AG04449 (cell line): ENCODE data around the gene C11orf21.

Source experiments
- CTCF ChIA-PET: fragments of 350-600 bp; formaldehyde crosslinking; extraction: SDS; loops from one replicate; lab custom pipeline; 2021; ENCODE audit warnings: antibody characterized with exemption; lab: Yijun Ruan, JAX
- POLR2A ChIA-PET: fragments of 400-600, 350-600 bp; formaldehyde crosslinking; extraction: SDS; loops from one replicate; lab custom pipeline; 2020; ENCODE audit warnings: antibody characterized with exemption, inconsistent platforms; lab: Yijun Ruan, JAX
- DNase-seq: peaks from one replicate; pipeline ENCODE4 v3.0.0-alpha.2; 2010; ENCODE audit warnings: low read depth, low spot score
- H3K4me3 ChIP-seq: 2 replicates; pipeline ENCODE4 v1.5.1; 2011; ENCODE audit warnings: low read depth, mild to moderate bottlenecking, control low read depth, low read length
- TF ChIP-seq, protein P1 (sequence below): IDR thresholded peaks from one replicate; pipeline ENCODE4 v1.5.1; 2011; ENCODE audit warnings: mild to moderate bottlenecking, moderate library complexity, low read length, control low read depth, inconsistent platforms; ENCODE audit not compliant: insufficient read depth; ENCODE audit errors: missing control alignments

The C11orf21 gene

DNA sequence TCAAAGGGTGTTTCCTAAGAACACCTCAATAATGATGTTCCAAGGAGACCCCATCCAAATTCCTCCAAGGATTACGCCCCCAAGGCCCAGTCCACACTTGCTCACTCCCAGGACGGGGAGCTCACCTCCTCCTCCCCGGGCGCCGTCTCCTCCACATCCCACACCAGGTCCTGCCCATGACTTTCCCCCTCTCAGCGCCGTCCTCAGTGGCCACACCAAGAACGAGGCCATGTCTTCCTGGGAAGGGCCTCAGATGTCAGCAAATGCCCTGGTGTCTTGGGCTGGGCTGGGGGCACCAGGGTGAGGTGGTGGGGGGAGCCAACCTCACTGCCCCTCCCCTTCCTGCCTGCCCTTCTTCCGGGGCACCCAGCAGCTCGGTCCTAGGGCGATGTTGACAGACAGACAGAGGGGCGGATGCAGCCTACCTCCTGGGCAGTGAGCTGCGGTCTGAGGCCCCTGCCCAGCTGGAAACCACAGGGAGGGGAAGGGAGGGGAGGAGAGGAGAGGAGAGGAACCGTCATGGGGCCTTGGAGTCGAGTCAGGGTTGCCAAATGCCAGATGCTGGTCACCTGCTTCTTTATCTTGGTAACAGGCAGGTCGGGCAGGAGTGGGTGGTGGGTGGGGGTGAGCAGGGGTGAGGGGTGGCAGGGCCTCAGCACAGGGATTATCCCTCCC lies at the start of gene C11orf21, which contains the start of gene TSPAN32:
TSS of gene C11orf21 (minus strand) at position 288 of the 675 bp plus-strand sequence. CDS start at position 178, 110 bp downstream.
TSS of gene TSPAN32 (plus strand) at position 383 of the 675 bp plus-strand sequence. CDS start at position 520, 137 bp downstream.
- DNase-seq: no peak
- ChIA-PET CTCF (interaction anchor here (7.0 to 12.3 kb wide), 2 partner anchors 98 to 119 kb away, joined by 61 to 381 read pairs; partner anchors contain the start of gene TSSC4), POLR2A (no interaction called here)
- TF ChIP-seq, protein P1, sequence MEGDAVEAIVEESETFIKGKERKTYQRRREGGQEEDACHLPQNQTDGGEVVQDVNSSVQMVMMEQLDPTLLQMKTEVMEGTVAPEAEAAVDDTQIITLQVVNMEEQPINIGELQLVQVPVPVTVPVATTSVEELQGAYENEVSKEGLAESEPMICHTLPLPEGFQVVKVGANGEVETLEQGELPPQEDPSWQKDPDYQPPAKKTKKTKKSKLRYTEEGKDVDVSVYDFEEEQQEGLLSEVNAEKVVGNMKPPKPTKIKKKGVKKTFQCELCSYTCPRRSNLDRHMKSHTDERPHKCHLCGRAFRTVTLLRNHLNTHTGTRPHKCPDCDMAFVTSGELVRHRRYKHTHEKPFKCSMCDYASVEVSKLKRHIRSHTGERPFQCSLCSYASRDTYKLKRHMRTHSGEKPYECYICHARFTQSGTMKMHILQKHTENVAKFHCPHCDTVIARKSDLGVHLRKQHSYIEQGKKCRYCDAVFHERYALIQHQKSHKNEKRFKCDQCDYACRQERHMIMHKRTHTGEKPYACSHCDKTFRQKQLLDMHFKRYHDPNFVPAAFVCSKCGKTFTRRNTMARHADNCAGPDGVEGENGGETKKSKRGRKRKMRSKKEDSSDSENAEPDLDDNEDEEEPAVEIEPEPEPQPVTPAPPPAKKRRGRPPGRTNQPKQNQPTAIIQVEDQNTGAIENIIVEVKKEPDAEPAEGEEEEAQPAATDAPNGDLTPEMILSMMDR: no peak
- no peak within 1 kb of the TSS for H3K4me3 ChIP-seq

DNA sequence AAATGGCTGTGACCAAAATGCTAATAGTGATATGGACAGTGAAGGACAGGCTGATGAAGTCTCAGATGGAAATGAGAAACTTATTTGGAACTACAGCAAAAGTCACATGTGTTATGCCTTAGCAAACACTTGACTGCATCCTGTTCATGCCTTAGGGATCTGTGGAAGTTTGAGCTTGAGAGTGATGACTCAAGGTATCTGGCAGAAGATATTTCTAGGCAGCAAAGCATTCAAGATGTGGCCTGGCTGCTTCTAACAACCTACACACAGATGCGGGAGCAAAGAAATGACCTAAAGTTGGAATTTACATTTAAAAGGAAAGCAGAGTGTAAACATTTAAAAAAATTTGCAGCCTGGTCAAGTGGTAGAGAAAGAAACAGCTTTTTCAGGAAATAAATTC lies 47.3 kb upstream of the C11orf21 start:
- TF ChIP-seq, protein P1: no peak
- CTCF ChIA-PET: interaction anchor here (0.6 kb wide), 1 partner anchor 72 kb away, joined by 3 read pairs; no protein-coding TSS in a partner anchor
- POLR2A ChIA-PET: no interaction called here
- H3K4me3 ChIP-seq: no peak overlapping the region
- peak; percentile 12 for DNase-seq

DNA sequence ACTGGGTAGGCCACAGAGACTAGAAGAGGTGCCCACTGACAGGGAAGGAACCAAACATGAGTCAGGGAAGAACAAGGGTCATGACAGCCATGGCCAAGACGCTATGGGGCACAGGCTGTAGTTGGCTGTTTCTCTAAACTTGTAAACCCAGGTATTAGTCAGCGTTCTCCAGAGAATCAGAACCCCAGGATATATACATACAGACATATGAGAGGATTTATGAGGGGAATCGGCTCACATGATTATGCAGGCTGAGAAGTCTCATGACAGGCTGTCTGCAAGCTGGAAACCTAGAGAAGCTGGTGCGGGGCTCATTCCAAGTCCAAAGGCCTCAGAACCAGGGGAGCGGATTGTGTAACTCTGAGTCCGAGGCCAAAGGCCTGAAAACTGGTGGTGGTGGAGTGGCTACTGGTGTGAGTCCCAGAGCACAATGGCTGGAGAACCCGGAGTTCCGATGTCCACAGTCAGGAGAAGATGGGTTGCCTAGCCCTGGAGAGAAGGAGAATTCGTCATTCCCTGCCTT lies 45.7 kb upstream of the C11orf21 start:
- TF ChIP-seq, protein P1: no peak
- POLR2A ChIA-PET: no interaction called here
- no peak for DNase-seq
- no peak overlapping the region for H3K4me3 ChIP-seq
- CTCF ChIA-PET: no interaction called here

DNA sequence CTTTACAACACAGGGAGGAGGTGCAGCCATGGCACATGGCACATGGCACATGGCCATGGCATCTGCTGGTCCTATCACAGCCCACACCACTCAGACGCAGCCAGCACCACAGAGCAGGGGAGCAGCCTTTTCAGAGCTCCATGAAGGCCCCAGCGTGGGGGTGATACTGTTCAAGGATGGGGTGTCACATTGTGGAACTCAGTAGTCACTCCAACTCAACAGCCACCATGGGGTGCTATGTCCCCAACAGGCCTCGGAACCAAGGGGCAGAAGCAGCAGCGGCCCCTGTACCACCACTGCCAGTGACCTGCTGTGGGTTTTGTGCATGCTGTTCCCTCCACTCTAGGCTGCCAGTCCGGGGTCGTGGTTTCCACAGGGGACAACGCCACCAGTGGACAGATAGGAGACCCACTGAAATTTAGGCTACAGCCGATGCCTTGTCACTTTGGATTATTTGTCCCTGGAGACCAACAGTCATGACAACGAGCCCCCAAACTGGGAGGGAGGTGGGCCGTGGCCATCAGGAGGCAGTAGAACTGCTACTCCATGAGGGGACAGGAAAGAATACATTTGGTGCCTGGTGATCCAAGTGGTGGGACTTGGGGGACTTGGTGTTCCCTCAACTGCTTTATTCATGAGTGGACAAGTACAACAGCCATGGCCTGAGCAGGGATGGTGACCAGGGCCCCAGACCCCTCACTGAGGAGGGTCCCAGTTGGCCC lies 45.0 kb upstream of the C11orf21 start:
- DNase-seq: no peak
- TF ChIP-seq, protein P1: no peak
- ChIA-PET CTCF (no interaction called here), POLR2A (no interaction called here)
- no peak overlapping the region for H3K4me3 ChIP-seq

DNA sequence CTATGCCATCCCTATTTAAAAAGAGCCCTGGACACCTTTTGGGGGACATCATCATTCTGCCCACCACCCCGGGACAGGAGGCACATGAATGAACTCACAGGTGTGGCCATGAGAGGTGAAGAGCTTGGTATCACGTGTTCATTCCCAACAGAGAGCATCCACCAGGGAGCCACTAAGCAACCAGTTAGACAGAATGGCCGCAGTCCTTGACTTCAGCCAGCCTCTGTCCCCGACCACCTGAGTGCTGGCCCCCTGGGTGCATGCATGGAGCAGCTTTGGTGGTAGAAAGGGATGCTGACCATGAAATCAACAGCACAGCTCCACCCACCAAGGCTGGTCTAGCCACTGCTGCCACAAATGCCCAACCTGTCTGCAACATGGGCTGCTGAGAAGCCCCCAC lies 44.3 kb upstream of the C11orf21 start:
- TF ChIP-seq, protein P1: no peak
- ChIA-PET CTCF (no interaction called here), POLR2A (no interaction called here)
- DNase-seq: no peak
- no peak overlapping the region for H3K4me3 ChIP-seq

DNA sequence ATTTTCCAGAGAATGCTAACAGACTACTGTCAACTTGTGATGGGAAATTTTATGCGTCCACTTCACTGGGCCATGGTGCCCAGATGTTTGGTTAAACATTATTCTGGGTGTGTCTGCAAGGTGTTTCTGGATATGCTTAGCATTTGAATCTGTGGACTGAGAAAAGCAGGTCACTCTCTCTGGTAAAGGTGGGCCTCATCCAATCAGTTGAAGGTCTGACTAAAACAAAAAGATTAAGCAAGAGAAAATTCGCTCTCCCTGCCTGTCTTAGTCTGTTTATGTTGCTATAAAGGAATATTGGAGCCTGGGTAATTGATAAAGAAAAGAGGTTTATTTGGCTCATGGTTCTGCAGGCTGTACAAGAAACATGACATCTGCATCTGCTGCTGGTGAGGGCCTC lies 43.3 kb upstream of the C11orf21 start:
- H3K4me3 ChIP-seq: no peak overlapping the region
- DNase-seq: no peak
- ChIA-PET CTCF (no interaction called here), POLR2A (no interaction called here)
- TF ChIP-seq, protein P1: no peak
